ENCODE results near the gene PTGES3L. TPM values are rescaled to one million over a fixed set of nuclear protein-coding genes. Genes with fewer than 3 reads are reported as not detected.

PTGES3L gene
- total and polyA plus RNA-seq, 2 of the 13 experiments (the other 11 are each of a cell fraction or from before 2014, with no cell fraction given), result 1.2 to 2.9 TPM

DNA sequence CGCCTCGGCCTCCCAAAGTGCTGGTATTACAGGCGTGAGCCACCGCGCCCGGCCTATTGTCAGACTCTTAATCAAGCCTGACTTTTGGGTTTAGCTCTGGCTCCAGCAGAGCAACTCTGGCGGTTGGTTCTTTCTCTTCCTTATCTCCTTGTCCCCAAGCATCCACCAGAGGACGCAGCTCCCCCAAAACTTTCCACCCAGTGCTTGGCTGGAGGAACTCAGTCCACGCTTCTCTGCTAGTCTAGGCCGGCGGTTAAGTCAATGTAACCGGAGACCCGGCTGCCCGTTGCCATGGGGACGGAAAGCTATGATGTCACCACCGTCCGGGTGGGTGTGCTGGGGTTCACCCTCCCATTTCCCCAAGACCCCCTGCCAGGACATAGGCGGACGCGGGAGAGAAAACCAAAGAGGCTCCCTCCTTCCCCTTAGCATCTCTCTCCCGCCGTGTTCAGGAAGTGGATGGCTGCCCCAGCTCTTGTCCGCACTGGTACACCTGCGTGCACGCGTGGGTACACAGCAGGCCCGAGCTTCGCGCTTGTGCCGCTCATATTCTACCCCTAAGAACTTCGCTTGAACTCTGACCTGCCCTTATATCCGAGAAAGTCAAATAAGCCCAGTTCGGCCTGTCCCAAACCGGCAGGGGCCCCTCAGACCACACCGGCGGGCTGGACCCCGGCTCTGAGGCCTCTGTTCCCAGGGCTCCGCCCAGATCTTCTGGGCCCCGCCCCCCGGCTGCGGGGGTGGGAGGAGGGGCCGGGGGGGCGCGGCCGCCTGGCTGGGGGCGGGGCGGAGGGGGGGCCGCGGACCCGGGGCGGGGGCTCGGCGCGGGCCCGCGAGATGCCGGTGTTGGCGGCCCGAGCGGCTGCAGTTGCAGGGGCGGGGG lies 44.8 kb upstream of the PTGES3L start, which contains the start of gene RND2 (continued):
- TF ChIP-seq, protein P1, sequence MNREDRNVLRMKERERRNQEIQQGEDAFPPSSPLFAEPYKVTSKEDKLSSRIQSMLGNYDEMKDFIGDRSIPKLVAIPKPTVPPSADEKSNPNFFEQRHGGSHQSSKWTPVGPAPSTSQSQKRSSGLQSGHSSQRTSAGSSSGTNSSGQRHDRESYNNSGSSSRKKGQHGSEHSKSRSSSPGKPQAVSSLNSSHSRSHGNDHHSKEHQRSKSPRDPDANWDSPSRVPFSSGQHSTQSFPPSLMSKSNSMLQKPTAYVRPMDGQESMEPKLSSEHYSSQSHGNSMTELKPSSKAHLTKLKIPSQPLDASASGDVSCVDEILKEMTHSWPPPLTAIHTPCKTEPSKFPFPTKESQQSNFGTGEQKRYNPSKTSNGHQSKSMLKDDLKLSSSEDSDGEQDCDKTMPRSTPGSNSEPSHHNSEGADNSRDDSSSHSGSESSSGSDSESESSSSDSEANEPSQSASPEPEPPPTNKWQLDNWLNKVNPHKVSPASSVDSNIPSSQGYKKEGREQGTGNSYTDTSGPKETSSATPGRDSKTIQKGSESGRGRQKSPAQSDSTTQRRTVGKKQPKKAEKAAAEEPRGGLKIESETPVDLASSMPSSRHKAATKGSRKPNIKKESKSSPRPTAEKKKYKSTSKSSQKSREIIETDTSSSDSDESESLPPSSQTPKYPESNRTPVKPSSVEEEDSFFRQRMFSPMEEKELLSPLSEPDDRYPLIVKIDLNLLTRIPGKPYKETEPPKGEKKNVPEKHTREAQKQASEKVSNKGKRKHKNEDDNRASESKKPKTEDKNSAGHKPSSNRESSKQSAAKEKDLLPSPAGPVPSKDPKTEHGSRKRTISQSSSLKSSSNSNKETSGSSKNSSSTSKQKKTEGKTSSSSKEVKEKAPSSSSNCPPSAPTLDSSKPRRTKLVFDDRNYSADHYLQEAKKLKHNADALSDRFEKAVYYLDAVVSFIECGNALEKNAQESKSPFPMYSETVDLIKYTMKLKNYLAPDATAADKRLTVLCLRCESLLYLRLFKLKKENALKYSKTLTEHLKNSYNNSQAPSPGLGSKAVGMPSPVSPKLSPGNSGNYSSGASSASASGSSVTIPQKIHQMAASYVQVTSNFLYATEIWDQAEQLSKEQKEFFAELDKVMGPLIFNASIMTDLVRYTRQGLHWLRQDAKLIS (CRISPR knock-in tag; IDR thresholded peaks at IDR 0.05), result 0 out of 2 replicates have a peak, but pooled peaks have one; percentile 54
- TF ChIP-seq GZF1 (CRISPR knock-in tag; IDR thresholded peaks at IDR 0.05), result no peak
- TF ChIP-seq FLYWCH1 (CRISPR knock-in tag; IDR thresholded peaks at IDR 0.05), result no peak
- 0 out of 2 replicates have a peak, but pooled peaks have one; percentile 27 for TF ChIP-seq ZNF230 (CRISPR knock-in tag; IDR thresholded peaks at IDR 0.05)
- TF ChIP-seq ZFP36L1 (CRISPR knock-in tag; IDR thresholded peaks at IDR 0.05), result no peak
- TF ChIP-seq NPAS2 (CRISPR knock-in tag; IDR thresholded peaks at IDR 0.05; ENCODE audit: borderline replicate concordance), result no peak
- TF ChIP-seq, protein P2, sequence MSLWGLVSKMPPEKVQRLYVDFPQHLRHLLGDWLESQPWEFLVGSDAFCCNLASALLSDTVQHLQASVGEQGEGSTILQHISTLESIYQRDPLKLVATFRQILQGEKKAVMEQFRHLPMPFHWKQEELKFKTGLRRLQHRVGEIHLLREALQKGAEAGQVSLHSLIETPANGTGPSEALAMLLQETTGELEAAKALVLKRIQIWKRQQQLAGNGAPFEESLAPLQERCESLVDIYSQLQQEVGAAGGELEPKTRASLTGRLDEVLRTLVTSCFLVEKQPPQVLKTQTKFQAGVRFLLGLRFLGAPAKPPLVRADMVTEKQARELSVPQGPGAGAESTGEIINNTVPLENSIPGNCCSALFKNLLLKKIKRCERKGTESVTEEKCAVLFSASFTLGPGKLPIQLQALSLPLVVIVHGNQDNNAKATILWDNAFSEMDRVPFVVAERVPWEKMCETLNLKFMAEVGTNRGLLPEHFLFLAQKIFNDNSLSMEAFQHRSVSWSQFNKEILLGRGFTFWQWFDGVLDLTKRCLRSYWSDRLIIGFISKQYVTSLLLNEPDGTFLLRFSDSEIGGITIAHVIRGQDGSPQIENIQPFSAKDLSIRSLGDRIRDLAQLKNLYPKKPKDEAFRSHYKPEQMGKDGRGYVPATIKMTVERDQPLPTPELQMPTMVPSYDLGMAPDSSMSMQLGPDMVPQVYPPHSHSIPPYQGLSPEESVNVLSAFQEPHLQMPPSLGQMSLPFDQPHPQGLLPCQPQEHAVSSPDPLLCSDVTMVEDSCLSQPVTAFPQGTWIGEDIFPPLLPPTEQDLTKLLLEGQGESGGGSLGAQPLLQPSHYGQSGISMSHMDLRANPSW (CRISPR knock-in tag; IDR thresholded peaks at IDR 0.05; ENCODE audit: borderline replicate concordance), result peak; percentile 77; the same call in 1 of the 2 replicates
- peak; percentile 37; the same call in 1 of the 2 replicates for TF ChIP-seq ZNF430 (CRISPR knock-in tag; IDR thresholded peaks at IDR 0.05)
- peak; percentile 39; the same call in 1 of the 2 replicates for TF ChIP-seq ZNF547 (CRISPR knock-in tag; IDR thresholded peaks at IDR 0.05)
- TF ChIP-seq, protein P3, sequence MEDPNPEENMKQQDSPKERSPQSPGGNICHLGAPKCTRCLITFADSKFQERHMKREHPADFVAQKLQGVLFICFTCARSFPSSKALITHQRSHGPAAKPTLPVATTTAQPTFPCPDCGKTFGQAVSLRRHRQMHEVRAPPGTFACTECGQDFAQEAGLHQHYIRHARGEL (CRISPR knock-in tag; IDR thresholded peaks at IDR 0.05), result 0 out of 2 replicates have a peak, but pooled peaks have one; percentile 23
- TF ChIP-seq, protein P4, sequence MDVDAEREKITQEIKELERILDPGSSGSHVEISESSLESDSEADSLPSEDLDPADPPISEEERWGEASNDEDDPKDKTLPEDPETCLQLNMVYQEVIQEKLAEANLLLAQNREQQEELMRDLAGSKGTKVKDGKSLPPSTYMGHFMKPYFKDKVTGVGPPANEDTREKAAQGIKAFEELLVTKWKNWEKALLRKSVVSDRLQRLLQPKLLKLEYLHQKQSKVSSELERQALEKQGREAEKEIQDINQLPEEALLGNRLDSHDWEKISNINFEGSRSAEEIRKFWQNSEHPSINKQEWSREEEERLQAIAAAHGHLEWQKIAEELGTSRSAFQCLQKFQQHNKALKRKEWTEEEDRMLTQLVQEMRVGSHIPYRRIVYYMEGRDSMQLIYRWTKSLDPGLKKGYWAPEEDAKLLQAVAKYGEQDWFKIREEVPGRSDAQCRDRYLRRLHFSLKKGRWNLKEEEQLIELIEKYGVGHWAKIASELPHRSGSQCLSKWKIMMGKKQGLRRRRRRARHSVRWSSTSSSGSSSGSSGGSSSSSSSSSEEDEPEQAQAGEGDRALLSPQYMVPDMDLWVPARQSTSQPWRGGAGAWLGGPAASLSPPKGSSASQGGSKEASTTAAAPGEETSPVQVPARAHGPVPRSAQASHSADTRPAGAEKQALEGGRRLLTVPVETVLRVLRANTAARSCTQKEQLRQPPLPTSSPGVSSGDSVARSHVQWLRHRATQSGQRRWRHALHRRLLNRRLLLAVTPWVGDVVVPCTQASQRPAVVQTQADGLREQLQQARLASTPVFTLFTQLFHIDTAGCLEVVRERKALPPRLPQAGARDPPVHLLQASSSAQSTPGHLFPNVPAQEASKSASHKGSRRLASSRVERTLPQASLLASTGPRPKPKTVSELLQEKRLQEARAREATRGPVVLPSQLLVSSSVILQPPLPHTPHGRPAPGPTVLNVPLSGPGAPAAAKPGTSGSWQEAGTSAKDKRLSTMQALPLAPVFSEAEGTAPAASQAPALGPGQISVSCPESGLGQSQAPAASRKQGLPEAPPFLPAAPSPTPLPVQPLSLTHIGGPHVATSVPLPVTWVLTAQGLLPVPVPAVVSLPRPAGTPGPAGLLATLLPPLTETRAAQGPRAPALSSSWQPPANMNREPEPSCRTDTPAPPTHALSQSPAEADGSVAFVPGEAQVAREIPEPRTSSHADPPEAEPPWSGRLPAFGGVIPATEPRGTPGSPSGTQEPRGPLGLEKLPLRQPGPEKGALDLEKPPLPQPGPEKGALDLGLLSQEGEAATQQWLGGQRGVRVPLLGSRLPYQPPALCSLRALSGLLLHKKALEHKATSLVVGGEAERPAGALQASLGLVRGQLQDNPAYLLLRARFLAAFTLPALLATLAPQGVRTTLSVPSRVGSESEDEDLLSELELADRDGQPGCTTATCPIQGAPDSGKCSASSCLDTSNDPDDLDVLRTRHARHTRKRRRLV (CRISPR knock-in tag; IDR thresholded peaks at IDR 0.05), result peak; percentile 68; the same call in 1 of the 2 replicates
- 0 out of 2 replicates have a peak, but pooled peaks have one; percentile 55 for TF ChIP-seq SIN3B (IDR thresholded peaks at IDR 0.05; ENCODE audit: low read length)
- no peak; the same call in none of the 2 replicates for TF ChIP-seq ESRRA (CRISPR knock-in tag; IDR thresholded peaks at IDR 0.05; ENCODE audit: low read depth)
- no peak for TF ChIP-seq SAFB2 (CRISPR knock-in tag; IDR thresholded peaks at IDR 0.05; ENCODE audit: borderline replicate concordance, low read depth)
- 0 out of 2 replicates have a peak, but pooled peaks have one; percentile 65 for TF ChIP-seq ZNF572 (CRISPR knock-in tag; IDR thresholded peaks at IDR 0.05)
- TF ChIP-seq ZNF883 (CRISPR knock-in tag; IDR thresholded peaks at IDR 0.05; ENCODE audit: not compliant biosample characterization), result no peak

Data from HepG2 (cell line).